Thyroid gland (tissue), 4 donors: ENCODE measurements around the gene KCMF1. TPM values are rescaled to one million over a fixed set of nuclear protein-coding genes. Genes with fewer than 3 reads are reported as not detected.

Source experiments
- DNase-seq, 2 donors: peaks; one replicate each; pipeline ENCODE4 v3.0.0-alpha.2; 2019
- H3K27ac ChIP-seq, 3 donors: fragments of 200-600 bp; sonication (generic); 1 replicate in 2 of 3; 2 replicates in 1 of 3; pipeline ENCODE4 v1.5.1; 2016 to 2019; ENCODE audit warnings: mild to moderate bottlenecking in 1 of 3, moderate library complexity in 1 of 3
- H3K27me3 ChIP-seq: fragments of 200-600 bp; sonication (generic); one replicate; pipeline ENCODE4 v1.5.1; 2019
- H3K36me3 ChIP-seq, 2 donors: fragments of 200-600 bp; sonication (generic); one replicate each; pipeline ENCODE4 v1.5.1; 2016 to 2019
- H3K4me1 ChIP-seq, 2 donors: fragments of 200-600 bp; sonication (generic); one replicate each; pipeline ENCODE4 v1.5.1; 2017 to 2019
- H3K4me3 ChIP-seq, 3 donors: fragments of 200-600 bp; sonication (generic); replicated peaks in 1 of 3; 1 replicate in 2 of 3; 2 replicates in 1 of 3; pipeline ENCODE4 v1.5.1; 2016; ENCODE audit warnings: mild to moderate bottlenecking in 1 of 3
- H3K9me3 ChIP-seq: fragments of 200-600 bp; sonication (generic); one replicate; pipeline ENCODE4 v1.5.1; 2017
- POLR2A ChIP-seq, 2 donors: fragments of 450-650 bp; IDR thresholded peaks; one replicate each; pipeline ENCODE4 v1.6.1; 2017; ENCODE audit warnings: antibody characterized with exemption in 2 of 2, mild to moderate bottlenecking in 2 of 2, moderate library complexity in 1 of 2
- WGBS, 2 donors: methylation state at CpG; one replicate each; pipeline ENCODE4 v1.1.5; 2017; 5-methylcytosine and 5-hydroxymethylcytosine counted together
- intact Hi-C: fragments of 100-400 bp; cut with DNase I; formaldehyde crosslinking; loops from one replicate; pipeline ENCODE4 v1.15.1; 2023
- total RNA-seq, 4 donors: library from RNA; depleted of rRNA; stranded (reverse); fragments of >200 nt; gene quantifications; one replicate each; pipeline ENCODE4 v1.2.3, GENCODE V29; 2016
- TF ChIP-seq, protein P1 (sequence below), 6 experiments: fragments of 200-600 bp in 3 of 6; fragments of 450-650 bp in 3 of 6; sonication (generic) in 3 of 6; IDR thresholded peaks; one replicate each; pipeline ENCODE4 v1.5.1; 2016 to 2019; ENCODE audit warnings: antibody characterized with exemption in 6 of 6, mild to moderate bottlenecking in 2 of 6, inconsistent platforms in 1 of 6, moderate library complexity in 1 of 6

Gene KCMF1
- total RNA-seq, 4 donors from 2014 or later, result 39.6 to 44.5 (median 41.3) TPM

DNA sequence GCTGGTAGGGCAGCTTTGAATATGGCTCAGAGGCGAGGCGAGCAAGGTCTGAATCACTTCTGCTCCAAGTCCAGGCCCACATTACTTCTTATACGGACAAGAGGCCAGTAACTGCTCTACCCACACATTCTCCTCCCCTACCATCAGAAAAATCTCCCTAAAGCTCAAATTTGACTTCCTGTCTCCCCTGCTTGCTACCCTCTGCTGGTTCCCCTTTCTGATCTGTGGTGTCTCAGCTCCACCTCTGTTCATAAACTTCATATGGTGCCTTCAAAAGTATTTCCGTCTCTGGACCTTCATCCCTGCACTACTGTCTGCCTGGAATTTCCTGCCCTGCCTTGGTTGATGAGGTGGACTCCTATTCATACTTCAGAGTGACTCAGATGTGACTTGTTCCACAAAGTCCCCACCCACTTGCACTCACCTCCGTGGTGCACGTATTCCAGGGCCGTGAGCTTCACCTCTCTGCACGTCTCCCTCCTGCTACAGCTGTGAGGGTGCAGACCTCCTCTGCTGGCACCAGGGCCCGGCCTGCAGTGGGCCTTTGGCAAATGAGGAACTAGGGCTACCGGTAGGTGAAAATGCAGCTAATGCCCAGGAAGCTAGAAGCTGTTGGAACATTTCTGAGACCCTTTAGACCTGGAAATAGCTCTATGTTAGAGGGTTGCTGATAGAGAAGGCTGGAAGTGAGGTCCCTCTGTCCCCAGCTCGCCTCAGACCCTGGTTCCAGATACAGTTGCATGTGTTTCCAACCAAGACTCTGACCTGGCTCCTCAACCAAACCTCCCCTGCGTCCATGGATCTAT lies 24.6 kb upstream of the KCMF1 start:
- TF ChIP-seq POLR2A (IDR thresholded peaks at IDR 0.05), result no peak
- TF ChIP-seq, protein P1, sequence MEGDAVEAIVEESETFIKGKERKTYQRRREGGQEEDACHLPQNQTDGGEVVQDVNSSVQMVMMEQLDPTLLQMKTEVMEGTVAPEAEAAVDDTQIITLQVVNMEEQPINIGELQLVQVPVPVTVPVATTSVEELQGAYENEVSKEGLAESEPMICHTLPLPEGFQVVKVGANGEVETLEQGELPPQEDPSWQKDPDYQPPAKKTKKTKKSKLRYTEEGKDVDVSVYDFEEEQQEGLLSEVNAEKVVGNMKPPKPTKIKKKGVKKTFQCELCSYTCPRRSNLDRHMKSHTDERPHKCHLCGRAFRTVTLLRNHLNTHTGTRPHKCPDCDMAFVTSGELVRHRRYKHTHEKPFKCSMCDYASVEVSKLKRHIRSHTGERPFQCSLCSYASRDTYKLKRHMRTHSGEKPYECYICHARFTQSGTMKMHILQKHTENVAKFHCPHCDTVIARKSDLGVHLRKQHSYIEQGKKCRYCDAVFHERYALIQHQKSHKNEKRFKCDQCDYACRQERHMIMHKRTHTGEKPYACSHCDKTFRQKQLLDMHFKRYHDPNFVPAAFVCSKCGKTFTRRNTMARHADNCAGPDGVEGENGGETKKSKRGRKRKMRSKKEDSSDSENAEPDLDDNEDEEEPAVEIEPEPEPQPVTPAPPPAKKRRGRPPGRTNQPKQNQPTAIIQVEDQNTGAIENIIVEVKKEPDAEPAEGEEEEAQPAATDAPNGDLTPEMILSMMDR (IDR thresholded peaks at IDR 0.05), result no peak
- H3K36me3 ChIP-seq, result no peaks in the 10 kb centered on the region
- H3K27me3 ChIP-seq, result no peaks in the 10 kb centered on the region
- H3K4me1 ChIP-seq, result no peaks in the 10 kb centered on the region
- WGBS, 2 donors, result 75 to 80% methylated on average over 12 of the region's 12 CpGs
- no peak overlapping the region for H3K27ac ChIP-seq
- no peak for DNase-seq
- no peaks in the 10 kb centered on the region for H3K9me3 ChIP-seq
- H3K4me3 ChIP-seq, result no peak overlapping the region
- intact Hi-C loops, result no loop called here

DNA sequence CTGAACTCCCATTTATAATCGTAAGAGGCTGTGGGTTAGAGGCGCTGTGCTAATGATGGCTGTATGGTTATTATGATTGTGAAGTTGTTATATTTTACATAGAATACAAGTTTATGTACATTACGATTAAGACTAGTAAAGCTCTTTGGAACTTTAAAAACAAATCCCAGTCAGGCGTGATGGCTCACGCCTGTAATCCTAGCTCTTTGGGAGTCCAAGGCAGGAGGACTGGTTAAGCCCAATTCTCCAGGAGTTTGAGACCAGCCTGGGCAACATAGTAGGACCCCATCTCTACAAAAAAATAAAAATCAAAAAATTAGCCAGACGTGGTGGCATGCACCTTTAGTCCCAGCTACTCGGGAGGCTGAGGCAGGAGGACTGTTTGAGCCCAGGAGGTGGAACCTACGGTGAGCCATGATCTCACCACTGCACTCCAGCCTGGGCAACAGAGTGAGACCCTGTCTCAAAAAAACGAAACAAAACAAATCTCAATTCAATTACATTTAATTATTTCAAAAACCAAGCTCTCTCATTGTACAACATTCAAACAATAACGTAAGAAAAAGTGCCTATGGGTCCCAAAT lies 23.9 kb upstream of the KCMF1 start:
- Histone ChIP-seq H3K27me3 (no peaks in the 10 kb centered on the region), H3K4me3 (no peak overlapping the region), H3K27ac (no peak overlapping the region), H3K9me3 (no peaks in the 10 kb centered on the region), H3K36me3 (no peaks in the 10 kb centered on the region), H3K4me1 (no peaks in the 10 kb centered on the region)
- intact Hi-C loops, result no loop called here
- TF ChIP-seq POLR2A (IDR thresholded peaks at IDR 0.05), result no peak
- TF ChIP-seq, protein P1 (IDR thresholded peaks at IDR 0.05), result no peak
- DNase-seq, result no peak
- WGBS, 2 donors, result 85 to 94% methylated on average over 10 of the region's 10 CpGs

DNA sequence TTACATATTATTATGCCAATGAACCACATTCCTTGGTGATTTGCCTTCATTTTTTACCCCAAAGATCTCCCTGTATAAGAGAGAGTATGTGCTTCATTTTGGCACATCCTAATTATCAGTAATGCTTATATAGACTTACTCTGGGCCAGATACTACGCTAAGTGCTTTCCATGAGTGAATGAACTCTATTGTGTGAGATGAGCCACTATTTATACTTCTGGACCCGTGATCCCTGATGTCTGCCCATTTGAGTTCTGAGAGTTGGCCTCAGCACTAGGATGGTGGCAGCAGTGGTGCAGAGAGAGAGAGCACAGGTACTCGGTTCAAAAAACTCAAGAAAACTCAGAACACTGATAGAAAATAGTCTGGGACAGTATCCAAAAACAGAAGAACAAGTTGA lies 17.4 kb upstream of the KCMF1 start:
- Histone ChIP-seq H3K27me3 (no peaks in the 10 kb centered on the region), H3K9me3 (no peaks in the 10 kb centered on the region), H3K4me3 (no peak overlapping the region), H3K36me3 (no peaks in the 10 kb centered on the region), H3K4me1 (peaks cover 8 to 12% of the 10 kb centered on the region in 2 donors), H3K27ac (no peak overlapping the region)
- intact Hi-C loops, result no loop called here
- TF ChIP-seq, protein P1 (IDR thresholded peaks at IDR 0.05), result no peak
- TF ChIP-seq POLR2A (IDR thresholded peaks at IDR 0.05), result no peak
- WGBS, 2 donors, result 69 to 73% methylated on average over 3 of the region's 3 CpGs
- no peak for DNase-seq

DNA sequence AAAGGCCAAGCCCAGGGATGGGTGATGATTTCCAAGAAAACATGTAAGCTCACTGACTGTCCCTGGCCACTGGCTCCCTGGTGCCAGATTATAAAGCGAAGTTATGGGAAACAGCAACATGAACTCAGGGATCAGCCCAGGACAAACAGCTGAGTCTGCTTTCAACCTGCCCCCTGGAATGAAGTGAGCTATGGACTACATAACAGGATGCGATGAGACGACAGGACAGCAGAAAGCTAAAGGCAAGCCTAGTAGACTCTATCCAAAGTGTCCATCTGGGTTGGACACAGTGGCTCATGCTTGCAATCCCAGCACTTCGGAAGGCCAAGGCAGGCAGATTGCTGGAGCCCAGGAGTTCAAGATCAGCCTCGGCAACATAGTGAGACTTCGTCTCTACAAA lies 16.6 kb upstream of the KCMF1 start:
- Histone ChIP-seq H3K9me3 (no peaks in the 10 kb centered on the region), H3K27me3 (no peaks in the 10 kb centered on the region), H3K36me3 (no peaks in the 10 kb centered on the region), H3K27ac (no peak overlapping the region), H3K4me3 (no peak overlapping the region), H3K4me1 (peaks cover 15 to 17% of the 10 kb centered on the region in 2 donors)
- intact Hi-C loops, result no loop called here
- WGBS, 2 donors, result 85 to 87% methylated on average over 6 of the region's 6 CpGs
- TF ChIP-seq POLR2A (IDR thresholded peaks at IDR 0.05), result no peak
- TF ChIP-seq, protein P1 (IDR thresholded peaks at IDR 0.05), result no peak
- DNase-seq, result no peak
